GM23248 (cell line): ENCODE measurements around the gene KRTAP4-11.
"Not testable (repeated sequence)": the region's sequence is repeated elsewhere in the genome, so short reads cannot be mapped to it uniquely, and the experiment has no call there.

Experiments used
- EZH2 ChIP-seq: fragments of 200-600 bp; sonication (generic); IDR thresholded peaks from 2 replicates; pipeline ENCODE4 v1.6.1; 2018; ENCODE audit warnings: antibody characterized with exemption, mild to moderate bottlenecking; ENCODE audit not compliant: insufficient read depth, poor library complexity, severe bottlenecking
- EZH2phosphoT487 ChIP-seq: fragments of 200-600 bp; sonication (generic); IDR thresholded peaks from 2 replicates; pipeline ENCODE4 v1.6.1; 2018; ENCODE audit warnings: antibody characterized with exemption, moderate library complexity, mild to moderate bottlenecking, low read depth; ENCODE audit not compliant: insufficient read depth

GRCh38 chr17:41108728-41109386, 9.3 kb downstream of the KRTAP4-11 start:
- not testable (repeated sequence) for TF ChIP-seq EZH2, EZH2phosphoT487
